Inferior parietal cortex (tissue), 1 donor: ENCODE results near the gene TPRA1.

Experiments
- DNase-seq: peaks from one replicate; pipeline ENCODE4 v3.0.0-alpha.2; 2016; ENCODE audit errors: extremely low spot score

The TPRA1 gene

GRCh38 chr3:127590282-127590592 is 296 bp downstream of the TPRA1 start:
- DNase-seq: no peak

- DNase-seq: no peak
Observed at GRCh38 chr3:127589600-127590281, 792 bp downstream of the TPRA1 start.

- DNase-seq: no peak
Observed at GRCh38 chr3:127588806-127589577, 1.5 kb downstream of the TPRA1 start.

- DNase-seq: no peak
Observed at GRCh38 chr3:127587876-127588275, 2.7 kb downstream of the TPRA1 start.

GRCh38 chr3:127585813-127586413 is 4.6 kb downstream of the TPRA1 start:
- DNase-seq: no peak

GRCh38 chr3:127585163-127585812 is 5.2 kb downstream of the TPRA1 start:
- no peak for DNase-seq

- no peak for DNase-seq
Observed at GRCh38 chr3:127584734-127585133, 5.8 kb downstream of the TPRA1 start.

- DNase-seq: no peak
Observed at GRCh38 chr3:127580327-127581060, 10.0 kb downstream of the TPRA1 start.

GRCh38 chr3:127578802-127579201 is 11.7 kb downstream of the TPRA1 start:
- DNase-seq: no peak

GRCh38 chr3:127578168-127578567 is 12.4 kb downstream of the TPRA1 start:
- no peak for DNase-seq

- DNase-seq: no peak
Observed at GRCh38 chr3:127577448-127577847, 13.1 kb downstream of the TPRA1 start.

GRCh38 chr3:127574880-127575878 is 15.4 kb downstream of the TPRA1 start:
- DNase-seq: peak; percentile 92

- no peak for DNase-seq
Observed at GRCh38 chr3:127573912-127574311, 16.6 kb downstream of the TPRA1 start.

GRCh38 chr3:127573401-127573800 is 17.1 kb downstream of the TPRA1 start:
- DNase-seq: no peak

GRCh38 chr3:127572735-127573134 is 17.8 kb downstream of the TPRA1 start:
- DNase-seq: no peak

GRCh38 chr3:127572186-127572585 is 18.3 kb downstream of the TPRA1 start:
- DNase-seq: no peak

- no peak for DNase-seq
Observed at GRCh38 chr3:127570520-127570919, 20.0 kb downstream of the TPRA1 start.

GRCh38 chr3:127569160-127569559 is 21.4 kb downstream of the TPRA1 start:
- no peak for DNase-seq

- DNase-seq: no peak
Observed at GRCh38 chr3:127568586-127568985, 21.9 kb downstream of the TPRA1 start.

GRCh38 chr3:127566833-127567232 is 23.7 kb downstream of the TPRA1 start:
- DNase-seq: no peak

GRCh38 chr3:127565711-127566110 is 24.8 kb downstream of the TPRA1 start:
- no peak for DNase-seq
